Stimulated activated CD4-positive, alpha-beta T cell treated with anti-CD3 and anti-CD28 coated beads, Interleukin-15, amount 100 ng/mL, for 1 hour (primary cell): ENCODE measurements around the gene GAP43.

Experiments used
- DNase-seq, 2 donors: peaks; one replicate each; pipeline ENCODE4 v3.0.0-alpha.2; 2020; ENCODE audit warnings: low read depth in 1 of 2, low spot score in 1 of 2

Gene GAP43

GRCh38 chr3:115758076-115758763 is 134.9 kb downstream of the GAP43 start:
- no peak for DNase-seq

DNA sequence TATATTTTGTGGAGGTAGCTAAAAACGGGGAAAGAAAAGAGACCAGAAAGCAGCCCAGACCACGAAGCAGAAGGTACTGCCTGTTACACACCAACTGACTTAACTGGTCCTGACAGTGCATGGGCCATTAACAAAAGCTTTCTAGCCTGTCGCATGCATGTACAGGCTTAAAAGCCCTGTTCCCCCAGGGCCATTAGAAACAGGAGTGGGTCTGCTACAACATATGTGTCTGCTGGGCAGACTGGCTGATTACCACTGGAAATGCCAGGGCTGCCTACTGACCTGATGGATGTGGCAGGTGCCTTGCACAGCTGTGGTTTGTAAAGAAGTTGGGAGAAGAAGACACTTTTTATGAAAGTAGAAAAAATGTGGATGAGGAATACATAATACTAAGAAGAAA is 137.4 kb downstream of the GAP43 start:
- no peak for DNase-seq

DNA sequence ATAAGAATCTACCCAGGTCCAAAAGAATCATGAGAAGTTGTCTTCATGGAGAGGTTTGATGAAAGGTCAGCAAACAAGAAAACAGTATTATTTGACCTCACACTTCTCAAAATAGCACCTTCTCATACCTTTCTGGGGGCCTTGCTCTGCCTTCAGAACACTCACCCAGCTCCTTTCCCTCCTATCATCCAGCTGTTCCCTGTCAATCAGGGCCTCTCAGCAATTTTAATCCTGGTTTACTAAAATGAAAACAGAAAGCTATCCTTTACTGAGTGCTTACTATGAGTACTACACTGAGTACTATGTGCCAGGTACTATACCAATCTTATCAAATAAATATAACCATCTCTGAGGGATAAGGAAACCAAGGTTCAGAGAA is 138.6 kb downstream of the GAP43 start:
- no peak for DNase-seq

- no peak for DNase-seq
Measured at GRCh38 chr3:115766587-115767482, 143.5 kb downstream of the GAP43 start.

DNA sequence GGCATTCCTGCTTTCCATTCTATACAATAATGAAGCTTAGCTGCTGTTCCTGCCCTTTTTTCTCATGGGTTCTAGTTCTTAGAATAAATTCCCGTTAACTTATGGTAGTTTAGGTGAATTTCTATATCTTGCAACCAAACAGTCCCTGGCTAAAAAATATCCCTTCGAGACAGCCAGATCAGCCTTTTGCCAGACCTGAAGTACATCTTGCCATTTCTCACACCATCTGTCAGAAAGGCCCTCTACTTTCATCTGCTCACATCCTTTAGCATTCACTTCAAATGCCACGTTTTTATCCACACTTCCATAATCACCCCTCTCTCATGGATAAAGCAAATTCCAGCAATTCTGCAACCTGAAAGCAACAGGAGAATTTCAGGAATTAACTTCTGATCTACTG is 145.4 kb downstream of the GAP43 start:
- DNase-seq, result no peak
